ENCODE data around the gene REC8.

REC8 gene

DNA sequence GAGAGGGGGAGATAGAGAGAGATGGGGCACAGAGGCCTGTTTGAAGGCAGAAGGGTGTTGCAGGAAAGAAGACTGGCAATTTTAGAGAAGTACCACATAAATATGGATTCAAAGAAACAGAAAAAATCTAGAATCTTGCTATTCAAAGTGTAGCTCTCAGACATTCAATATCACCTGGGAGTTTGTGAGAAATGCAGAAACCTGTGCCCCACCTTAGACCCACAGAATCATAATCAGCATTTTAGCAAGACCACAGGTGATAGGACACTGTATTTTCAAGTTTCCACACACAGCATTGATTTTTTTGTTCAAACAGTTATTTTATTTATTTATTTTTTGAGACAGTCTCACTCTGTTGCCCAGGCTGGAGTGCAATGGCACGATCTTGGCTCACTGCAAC lies 57.0 kb downstream of the REC8 start:
- no peaks in the 10 kb centered on the region for H3K9me3 ChIP-seq
- H3K4me1 ChIP-seq (ENCODE audit: control insufficient read depth in 1 of 2, insufficient read depth in 1 of 2, low read depth in 1 of 2, low read length in 1 of 2) = peaks cover 26% of the 10 kb centered on the region in 2 experiments
- no peak overlapping the region for H3K4me3 ChIP-seq (ENCODE audit: low read depth in 1 of 2, low read length in 1 of 2)
- H3K27ac ChIP-seq = no peak overlapping the region
- H3K27me3 ChIP-seq = no peaks in the 10 kb centered on the region
- H3K36me3 ChIP-seq = peaks cover 10% of the 10 kb centered on the region
- TF ChIP-seq, protein P1, sequence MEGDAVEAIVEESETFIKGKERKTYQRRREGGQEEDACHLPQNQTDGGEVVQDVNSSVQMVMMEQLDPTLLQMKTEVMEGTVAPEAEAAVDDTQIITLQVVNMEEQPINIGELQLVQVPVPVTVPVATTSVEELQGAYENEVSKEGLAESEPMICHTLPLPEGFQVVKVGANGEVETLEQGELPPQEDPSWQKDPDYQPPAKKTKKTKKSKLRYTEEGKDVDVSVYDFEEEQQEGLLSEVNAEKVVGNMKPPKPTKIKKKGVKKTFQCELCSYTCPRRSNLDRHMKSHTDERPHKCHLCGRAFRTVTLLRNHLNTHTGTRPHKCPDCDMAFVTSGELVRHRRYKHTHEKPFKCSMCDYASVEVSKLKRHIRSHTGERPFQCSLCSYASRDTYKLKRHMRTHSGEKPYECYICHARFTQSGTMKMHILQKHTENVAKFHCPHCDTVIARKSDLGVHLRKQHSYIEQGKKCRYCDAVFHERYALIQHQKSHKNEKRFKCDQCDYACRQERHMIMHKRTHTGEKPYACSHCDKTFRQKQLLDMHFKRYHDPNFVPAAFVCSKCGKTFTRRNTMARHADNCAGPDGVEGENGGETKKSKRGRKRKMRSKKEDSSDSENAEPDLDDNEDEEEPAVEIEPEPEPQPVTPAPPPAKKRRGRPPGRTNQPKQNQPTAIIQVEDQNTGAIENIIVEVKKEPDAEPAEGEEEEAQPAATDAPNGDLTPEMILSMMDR (IDR thresholded peaks at IDR 0.05) = no peak
